ENCODE measurements around the gene PTPN9. TPM values are rescaled to one million over a fixed set of nuclear protein-coding genes. Genes with fewer than 3 reads are reported as not detected.
A peak's percentile ranks its signal among the peaks of the same experiment; 100 is the strongest.
"Not testable (repeated sequence)": the region's sequence is repeated elsewhere in the genome, so short reads cannot be mapped to it uniquely, and the experiment has no call there.

Gene PTPN9
- total and polyA plus RNA-seq, 2 of the 13 experiments (the other 11 are each of a cell fraction or from before 2014, with no cell fraction given), result 16.6 to 19.9 TPM

DNA sequence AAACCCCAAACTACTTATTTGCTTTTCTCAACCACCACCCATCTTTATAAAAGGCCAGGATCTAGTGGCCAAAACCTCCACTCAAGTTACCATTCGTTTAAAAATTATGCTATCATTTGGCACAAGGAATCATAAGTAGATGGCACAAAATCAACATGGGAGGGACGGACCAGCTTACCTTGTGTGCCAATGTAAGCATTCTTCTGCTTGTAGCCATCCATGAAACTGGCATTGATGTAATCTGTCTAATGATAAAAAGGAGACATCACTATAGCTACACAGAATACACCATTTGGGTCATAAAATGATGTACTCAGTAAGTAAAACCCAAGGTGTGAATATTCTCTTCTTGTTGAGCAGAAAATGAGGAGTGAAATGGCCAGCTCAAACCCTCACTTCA, 99.4 kb downstream of the PTPN9 start (continued):
- TF ChIP-seq JUN (CRISPR knock-in tag; IDR thresholded peaks at IDR 0.05) (no peak), BCL6 (CRISPR knock-in tag; IDR thresholded peaks at IDR 0.05) (no peak)

- POLR2A ChIA-PET; H3K4me3 ChIP-seq (replicated peaks in 1 of 3; ENCODE audit: insufficient read depth in 1 of 3, low read depth in 2 of 3, low read length in 3 of 3); intact Hi-C loops (cut with micrococcal nuclease; ENCODE audit: unreplicated experiment); H3K79me2 ChIP-seq (ENCODE audit: insufficient read depth, low read length); H3K9ac ChIP-seq (ENCODE audit: insufficient read depth, low read depth, low read length); H3K27ac ChIP-seq (ENCODE audit: extremely low read length, insufficient read depth, low read length); H3K9me3 ChIP-seq (ENCODE audit: low read length); H3K4me2 ChIP-seq (ENCODE audit: low read depth, low read length); H3K4me1 ChIP-seq (ENCODE audit: insufficient read depth, low read length); H4K20me1 ChIP-seq (ENCODE audit: insufficient read depth, low read length); in situ Hi-C loops (cut with HindIII; ENCODE audit: extremely low pct_ligation_motif_present, low pct_unique_long_range_greater_than_20kb); H2AFZ ChIP-seq (ENCODE audit: low read length); ATAC-seq; CTCF ChIA-PET (ENCODE audit: low intra/inter-chr PET ratio, low total read pairs); FAIRE-seq; BruUV-seq (replicated peaks); DNase-seq (ENCODE audit: low spot score); H3K27me3 ChIP-seq (ENCODE audit: control insufficient read depth in 1 of 2, insufficient read depth in 2 of 2, low read length in 2 of 2); TF ChIP-seq ATF7 (CRISPR knock-in tag; IDR thresholded peaks at IDR 0.05): not testable (repeated sequence)
- TF ChIP-seq ATF7 (IDR thresholded peaks at IDR 0.05), result peak; percentile 80
- WGBS (ENCODE audit: low lambda C conversion rate), result 96% methylated on average over 5 of the region's 5 CpGs
- peaks cover 11 to 33% of the 10 kb centered on the region in 2 experiments for H3K36me3 ChIP-seq (replicated peaks in 1 of 2; ENCODE audit: control insufficient read depth in 1 of 2, insufficient read depth in 2 of 2, low read length in 2 of 2)
Observed at GRCh38 chr15:75477094-75477493, 102.0 kb downstream of the PTPN9 start.

DNA sequence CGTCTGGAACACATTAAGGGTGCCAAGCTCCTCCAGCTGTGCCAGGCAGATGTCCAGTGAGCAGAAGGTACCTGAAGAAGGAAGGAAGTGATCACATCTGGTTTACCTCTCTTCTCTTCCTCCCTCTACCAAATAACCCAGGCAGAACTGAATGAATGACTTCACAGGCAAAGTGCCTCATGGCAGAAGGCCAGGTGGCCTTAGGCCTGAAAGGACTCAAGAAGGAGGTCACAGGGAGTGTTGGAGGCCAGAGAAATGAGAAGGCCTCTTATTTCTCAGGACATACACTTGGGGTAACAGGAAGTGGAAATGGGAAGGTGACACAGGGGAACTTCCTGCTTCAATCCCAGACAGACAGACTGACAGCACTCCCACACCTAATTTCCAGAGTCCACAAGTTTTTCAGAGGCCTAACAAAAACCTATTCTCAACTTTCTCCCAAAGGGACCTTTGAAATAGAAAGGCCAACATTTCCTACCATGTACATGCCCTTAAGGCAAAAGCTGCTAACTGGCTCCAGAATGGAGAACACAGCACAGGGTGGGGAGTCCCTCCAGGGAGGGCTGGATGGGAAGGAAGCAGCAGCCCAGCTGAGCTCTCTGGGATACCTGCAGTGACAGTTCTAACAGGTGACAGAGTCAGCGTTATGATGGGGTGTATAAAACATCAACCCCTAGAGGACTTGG, 110.1 kb downstream of the PTPN9 start:
- no peak overlapping the region for H2AFZ ChIP-seq (ENCODE audit: low read length)
- no peak overlapping the region for H3K4me3 ChIP-seq (replicated peaks in 1 of 3; ENCODE audit: insufficient read depth in 1 of 3, low read depth in 2 of 3, low read length in 3 of 3)
- H3K9ac ChIP-seq (ENCODE audit: insufficient read depth, low read depth, low read length), result no peak overlapping the region
- FAIRE-seq (no peak), DNase-seq (ENCODE audit: low spot score) (no peak), ATAC-seq (no peak)
- no peaks in the 10 kb centered on the region for H3K79me2 ChIP-seq (ENCODE audit: insufficient read depth, low read length)
- no TSS peak for BruUV-seq (replicated peaks)
- no peaks in the 10 kb centered on the region for H3K9me3 ChIP-seq (ENCODE audit: low read length)
- in situ Hi-C loops (cut with HindIII; ENCODE audit: extremely low pct_ligation_motif_present, low pct_unique_long_range_greater_than_20kb) (no loop called here), intact Hi-C loops (cut with micrococcal nuclease; ENCODE audit: unreplicated experiment) (no loop called here)
- ChIA-PET POLR2A (interaction anchor here (0.7 kb wide), 1 partner anchor 13 kb away, joined by 3 read pairs; no protein-coding TSS in a partner anchor), CTCF (ENCODE audit: low intra/inter-chr PET ratio, low total read pairs) (no interaction called here)
- no peak overlapping the region for H3K4me2 ChIP-seq (ENCODE audit: low read depth, low read length)
- no peaks in the 10 kb centered on the region for H3K27me3 ChIP-seq (ENCODE audit: control insufficient read depth in 1 of 2, insufficient read depth in 2 of 2, low read length in 2 of 2)
- H3K36me3 ChIP-seq (replicated peaks in 1 of 2; ENCODE audit: control insufficient read depth in 1 of 2, insufficient read depth in 2 of 2, low read length in 2 of 2), result peaks cover 25 to 71% of the 10 kb centered on the region in 2 experiments
- no peaks in the 10 kb centered on the region for H4K20me1 ChIP-seq (ENCODE audit: insufficient read depth, low read length)
- H3K27ac ChIP-seq (ENCODE audit: extremely low read length, insufficient read depth, low read length), result no peak overlapping the region
- WGBS (ENCODE audit: low lambda C conversion rate), result 89% methylated on average over 2 of the region's 2 CpGs
- H3K4me1 ChIP-seq (ENCODE audit: insufficient read depth, low read length), result no peaks in the 10 kb centered on the region
- TF ChIP-seq BCL3 (CRISPR knock-in tag; IDR thresholded peaks at IDR 0.05) (no peak), TOE1 (CRISPR knock-in tag; IDR thresholded peaks at IDR 0.05) (no peak), ZNF143 (CRISPR knock-in tag; IDR thresholded peaks at IDR 0.05) (no peak), ZNF879 (CRISPR knock-in tag; IDR thresholded peaks at IDR 0.05) (no peak), ZGPAT (CRISPR knock-in tag; IDR thresholded peaks at IDR 0.05) (no peak), SMARCE1 (IDR thresholded peaks at IDR 0.05; ENCODE audit: borderline replicate concordance) (no peak)
- TF ChIP-seq, protein P1, sequence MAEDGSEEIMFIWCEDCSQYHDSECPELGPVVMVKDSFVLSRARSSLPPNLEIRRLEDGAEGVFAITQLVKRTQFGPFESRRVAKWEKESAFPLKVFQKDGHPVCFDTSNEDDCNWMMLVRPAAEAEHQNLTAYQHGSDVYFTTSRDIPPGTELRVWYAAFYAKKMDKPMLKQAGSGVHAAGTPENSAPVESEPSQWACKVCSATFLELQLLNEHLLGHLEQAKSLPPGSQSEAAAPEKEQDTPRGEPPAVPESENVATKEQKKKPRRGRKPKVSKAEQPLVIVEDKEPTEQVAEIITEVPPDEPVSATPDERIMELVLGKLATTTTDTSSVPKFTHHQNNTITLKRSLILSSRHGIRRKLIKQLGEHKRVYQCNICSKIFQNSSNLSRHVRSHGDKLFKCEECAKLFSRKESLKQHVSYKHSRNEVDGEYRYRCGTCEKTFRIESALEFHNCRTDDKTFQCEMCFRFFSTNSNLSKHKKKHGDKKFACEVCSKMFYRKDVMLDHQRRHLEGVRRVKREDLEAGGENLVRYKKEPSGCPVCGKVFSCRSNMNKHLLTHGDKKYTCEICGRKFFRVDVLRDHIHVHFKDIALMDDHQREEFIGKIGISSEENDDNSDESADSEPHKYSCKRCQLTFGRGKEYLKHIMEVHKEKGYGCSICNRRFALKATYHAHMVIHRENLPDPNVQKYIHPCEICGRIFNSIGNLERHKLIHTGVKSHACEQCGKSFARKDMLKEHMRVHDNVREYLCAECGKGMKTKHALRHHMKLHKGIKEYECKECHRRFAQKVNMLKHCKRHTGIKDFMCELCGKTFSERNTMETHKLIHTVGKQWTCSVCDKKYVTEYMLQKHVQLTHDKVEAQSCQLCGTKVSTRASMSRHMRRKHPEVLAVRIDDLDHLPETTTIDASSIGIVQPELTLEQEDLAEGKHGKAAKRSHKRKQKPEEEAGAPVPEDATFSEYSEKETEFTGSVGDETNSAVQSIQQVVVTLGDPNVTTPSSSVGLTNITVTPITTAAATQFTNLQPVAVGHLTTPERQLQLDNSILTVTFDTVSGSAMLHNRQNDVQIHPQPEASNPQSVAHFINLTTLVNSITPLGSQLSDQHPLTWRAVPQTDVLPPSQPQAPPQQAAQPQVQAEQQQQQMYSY (CRISPR knock-in tag; IDR thresholded peaks at IDR 0.05), result no peak

Measured in HepG2 (cell line).